Stimulated activated CD4-positive, alpha-beta T cell treated with anti-CD3 and anti-CD28 coated beads, Interleukin-2, amount 100 ng/mL, for 24 hours (primary cell): ENCODE measurements around the gene BOK.
"Not testable (repeated sequence)": the region's sequence is repeated elsewhere in the genome, so short reads cannot be mapped to it uniquely, and the experiment has no call there.

Source experiments
- DNase-seq, 2 donors: peaks; one replicate each; pipeline ENCODE4 v3.0.0-alpha.2; 2020

The BOK gene

GRCh38 chr2:241574911-241575623, 16.5 kb downstream of the BOK start:
- no peak for DNase-seq

- no peak for DNase-seq
Observed at GRCh38 chr2:241575624-241576292, 17.2 kb downstream of the BOK start.

- DNase-seq, result no peak
Observed at GRCh38 chr2:241576293-241576654, 17.7 kb downstream of the BOK start.

GRCh38 chr2:241577413-241578122, 19.0 kb downstream of the BOK start:
- no peak for DNase-seq

- DNase-seq, result no peak
Observed at GRCh38 chr2:241579281-241579680, 20.7 kb downstream of the BOK start.

GRCh38 chr2:241582328-241582727, 23.8 kb downstream of the BOK start:
- DNase-seq, result no peak

GRCh38 chr2:241582806-241583205, 24.3 kb downstream of the BOK start:
- no peak for DNase-seq

GRCh38 chr2:241584436-241584835, 25.9 kb downstream of the BOK start:
- no peak for DNase-seq

- DNase-seq, result no peak
Observed at GRCh38 chr2:241586564-241587264, 28.2 kb downstream of the BOK start.

- not testable (repeated sequence) for DNase-seq
Observed at GRCh38 chr2:241589863-241590262, 31.3 kb downstream of the BOK start.

GRCh38 chr2:241590496-241591455, 32.2 kb downstream of the BOK start:
- DNase-seq, result not testable (repeated sequence)

- no peak for DNase-seq
Observed at GRCh38 chr2:241592126-241592845, 33.7 kb downstream of the BOK start.

GRCh38 chr2:241593271-241593670, 34.7 kb downstream of the BOK start:
- DNase-seq, result no peak

- no peak for DNase-seq
Observed at GRCh38 chr2:241595600-241596140, 37.1 kb downstream of the BOK start.

- DNase-seq, result no peak
Observed at GRCh38 chr2:241597561-241597960, 39.0 kb downstream of the BOK start.

GRCh38 chr2:241598061-241598460, 39.5 kb downstream of the BOK start:
- no peak for DNase-seq

- no peak for DNase-seq
Observed at GRCh38 chr2:241598487-241598886, 39.9 kb downstream of the BOK start.

- no peak for DNase-seq
Observed at GRCh38 chr2:241599615-241600014, 41.1 kb downstream of the BOK start.

GRCh38 chr2:241601841-241602240, 43.3 kb downstream of the BOK start:
- DNase-seq, result no peak

GRCh38 chr2:241602720-241603119, 44.2 kb downstream of the BOK start:
- no peak for DNase-seq

GRCh38 chr2:241603686-241604085, 45.1 kb downstream of the BOK start:
- no peak for DNase-seq
